Activated naive CD4-positive, alpha-beta T cell (primary cell): ENCODE data around the gene HS3ST5.
"Not testable (repeated sequence)": the region's sequence is repeated elsewhere in the genome, so short reads cannot be mapped to it uniquely, and the experiment has no call there.

Experiments
- DNase-seq, 4 experiments: peaks; one replicate each; lab custom pipeline; 2025; lab: John Stamatoyannopoulos, UW

Gene HS3ST5

DNA sequence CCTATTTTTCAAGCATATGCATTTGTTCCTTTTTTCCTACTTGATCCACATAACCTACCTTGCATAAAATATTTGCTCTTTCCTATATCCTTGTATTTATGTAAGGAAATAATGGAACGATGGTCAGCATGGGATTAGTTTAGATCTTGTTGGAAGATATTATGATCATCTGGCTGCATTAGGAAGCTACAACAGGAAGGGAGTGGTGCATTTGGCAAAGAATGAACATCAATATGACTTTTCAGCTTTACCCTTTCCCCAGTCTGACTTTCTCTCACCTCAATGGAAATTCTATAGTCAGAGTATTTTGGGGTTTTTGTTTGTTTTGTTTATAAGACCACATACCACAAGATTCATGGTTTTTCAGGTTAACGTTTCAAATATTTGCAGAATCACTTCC, 66.0 kb downstream of the HS3ST5 start:
- no peak for DNase-seq

DNA sequence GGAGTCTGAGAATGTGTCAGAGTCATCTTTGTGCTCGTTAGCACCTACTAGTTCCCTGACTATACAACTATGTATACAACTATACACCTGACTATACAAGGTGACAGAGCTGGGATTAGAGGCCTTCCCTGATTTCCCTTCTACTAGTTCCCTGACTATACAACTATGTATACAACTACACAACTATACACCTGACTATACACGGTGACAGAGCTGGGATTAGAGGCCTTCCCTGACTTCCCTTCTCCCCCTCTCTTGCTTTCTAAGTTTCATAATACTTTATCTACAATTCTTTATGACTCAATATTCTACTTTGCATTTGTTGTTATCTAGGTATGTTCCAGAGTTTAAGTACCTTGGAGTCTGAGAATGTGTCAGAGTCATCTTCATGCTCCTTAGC, 68.0 kb downstream of the HS3ST5 start:
- no peak for DNase-seq

DNA sequence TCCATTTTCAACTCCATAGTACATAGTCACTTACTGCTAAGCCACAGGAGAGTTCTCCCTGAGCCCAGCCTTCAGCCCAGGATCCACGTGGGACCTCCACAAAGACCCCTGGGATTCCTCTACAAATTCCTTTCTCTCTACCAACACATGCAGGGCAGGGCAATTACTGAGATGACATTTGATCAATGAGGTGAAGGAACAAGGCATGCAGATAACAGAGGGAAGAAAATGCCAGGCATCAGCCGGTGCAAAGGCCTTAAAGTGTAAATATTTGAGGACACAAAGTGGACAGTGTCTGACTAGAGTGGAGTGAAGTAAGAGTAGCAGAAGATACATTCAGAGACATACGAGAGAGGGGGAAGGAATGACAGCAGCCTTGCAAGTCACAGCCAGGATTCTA, 70.2 kb downstream of the HS3ST5 start:
- DNase-seq: no peak

DNA sequence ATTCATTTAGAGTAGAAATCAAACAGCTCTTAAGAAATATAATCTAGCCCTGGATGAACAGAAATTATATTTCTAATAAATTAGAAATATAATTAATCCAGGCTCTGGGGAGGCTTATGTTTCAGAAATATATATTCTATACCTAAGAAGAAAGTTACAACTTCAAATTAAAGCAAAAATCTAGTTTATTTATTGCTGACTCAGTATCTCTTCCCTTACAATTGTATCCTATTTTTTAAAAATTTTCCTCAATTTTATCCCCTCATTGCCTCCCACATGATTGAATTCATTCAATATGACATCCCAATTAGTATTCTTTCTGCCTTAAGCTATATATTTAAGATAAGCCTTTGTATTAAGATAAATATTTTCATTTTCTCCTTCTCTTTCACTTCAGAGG, 71.4 kb downstream of the HS3ST5 start:
- DNase-seq: no peak

DNA sequence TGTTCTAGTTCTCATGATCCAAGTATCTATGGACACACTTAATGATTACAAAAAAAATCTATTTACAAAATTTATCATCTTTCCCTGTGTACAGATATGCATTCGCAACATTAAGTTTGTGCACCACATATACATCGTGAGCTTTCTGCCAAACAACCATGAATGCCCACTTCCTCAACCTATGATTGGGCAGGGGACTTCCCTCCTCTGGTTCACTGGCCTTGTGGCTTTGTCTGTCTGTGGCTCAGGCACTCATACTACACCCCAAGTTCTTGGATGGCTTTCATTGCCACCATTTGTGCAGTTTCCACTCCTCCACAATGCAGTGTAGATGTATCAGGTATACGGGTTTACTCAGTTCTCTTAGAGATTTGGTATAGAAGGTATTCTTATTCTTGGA, 74.9 kb downstream of the HS3ST5 start:
- DNase-seq: no peak

DNA sequence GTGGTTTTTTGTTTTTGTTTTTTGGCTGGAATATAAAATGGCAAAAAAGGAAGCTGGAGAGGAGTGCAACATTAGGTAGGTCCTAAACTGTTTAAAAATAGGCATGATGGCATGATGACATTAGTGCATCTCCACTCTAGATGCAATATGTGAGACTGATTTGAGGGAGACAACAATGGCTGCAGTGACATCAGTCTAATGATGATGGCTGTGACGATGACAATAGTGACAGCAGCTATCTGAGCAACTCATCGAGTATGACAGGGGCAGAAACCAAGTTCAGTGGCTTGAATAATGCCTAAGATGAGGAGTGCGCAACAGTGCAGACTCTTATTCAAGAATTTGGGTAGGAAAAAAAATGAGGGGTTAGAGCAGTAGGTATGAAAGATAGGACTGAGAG, 82.0 kb downstream of the HS3ST5 start:
- no peak for DNase-seq

DNA sequence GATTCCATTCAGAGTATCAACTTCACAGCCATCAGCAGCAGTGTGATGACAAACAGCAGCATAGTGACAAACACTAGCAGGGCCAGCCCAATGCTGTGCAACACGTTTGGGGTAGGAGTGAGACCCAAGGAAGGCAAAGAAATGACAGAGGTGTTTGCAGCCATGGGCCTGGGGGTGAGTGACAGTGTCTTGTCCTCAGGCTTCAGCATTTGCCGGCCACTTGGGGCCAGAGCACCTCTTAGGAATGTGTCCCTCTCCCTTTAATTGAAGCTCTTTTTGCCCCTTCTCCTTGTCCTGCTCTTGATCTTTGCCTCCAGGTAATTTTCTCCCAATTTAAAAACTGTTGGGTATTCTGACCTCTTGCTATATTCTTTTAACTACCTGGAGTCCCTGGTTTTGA, 84.4 kb downstream of the HS3ST5 start:
- DNase-seq: no peak

DNA sequence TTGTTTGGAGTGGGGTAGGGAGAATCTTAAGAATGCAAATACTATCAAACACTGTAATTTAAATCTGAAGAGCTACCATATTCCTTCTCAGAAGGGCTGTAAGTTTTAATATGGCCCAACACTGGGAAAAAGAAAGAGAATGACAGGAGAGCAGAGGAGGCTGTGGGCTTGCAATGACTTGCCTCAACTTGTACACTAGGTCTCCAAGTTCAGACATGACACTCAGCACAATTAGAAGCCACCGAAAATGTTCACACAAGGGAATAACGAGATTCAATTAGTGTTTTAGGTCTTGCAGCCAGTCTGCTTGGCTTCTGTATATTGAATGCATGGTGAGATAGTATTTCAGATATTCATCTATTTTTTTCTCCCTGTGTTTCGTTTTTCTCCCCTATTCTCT, 89.4 kb downstream of the HS3ST5 start:
- DNase-seq: no peak

DNA sequence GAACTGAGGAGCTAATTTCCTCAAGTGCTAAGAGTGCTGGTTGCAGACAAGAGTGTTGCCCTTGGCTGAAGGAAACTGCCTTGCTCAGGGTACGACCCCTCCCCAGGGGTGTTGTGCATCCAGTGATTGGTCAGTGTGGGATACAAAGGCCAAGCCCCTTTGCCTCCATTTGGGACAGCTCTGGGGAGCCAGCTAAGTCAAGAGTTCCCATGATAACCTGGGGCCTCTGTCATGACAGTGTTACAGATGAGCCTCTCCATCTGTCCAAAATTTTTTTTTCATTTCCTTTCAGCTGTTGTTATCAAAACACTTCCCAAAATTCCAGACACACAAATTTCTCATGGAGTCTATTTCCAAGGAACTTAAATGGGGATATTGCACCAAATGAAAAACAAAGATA, 93.3 kb downstream of the HS3ST5 start:
- DNase-seq: no peak

DNA sequence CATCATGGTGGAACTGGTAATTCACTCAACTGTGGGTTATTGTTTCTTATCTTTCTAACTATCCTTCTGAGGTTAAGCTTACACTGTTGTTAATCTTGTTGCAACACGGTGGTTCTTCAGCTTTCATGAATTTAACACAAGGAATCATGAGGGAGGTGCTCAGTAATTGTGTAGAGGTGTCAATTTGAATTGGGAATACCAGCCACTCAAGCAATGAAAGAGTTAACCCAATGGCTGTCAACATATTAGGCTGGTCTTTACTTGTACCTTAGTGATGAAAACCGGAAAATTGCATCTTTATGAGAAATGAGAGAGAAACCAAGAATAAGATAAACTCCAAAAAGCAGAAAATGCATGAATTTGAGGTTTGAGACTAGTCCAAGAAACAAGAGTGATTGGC, 95.7 kb downstream of the HS3ST5 start:
- DNase-seq: no peak

DNA sequence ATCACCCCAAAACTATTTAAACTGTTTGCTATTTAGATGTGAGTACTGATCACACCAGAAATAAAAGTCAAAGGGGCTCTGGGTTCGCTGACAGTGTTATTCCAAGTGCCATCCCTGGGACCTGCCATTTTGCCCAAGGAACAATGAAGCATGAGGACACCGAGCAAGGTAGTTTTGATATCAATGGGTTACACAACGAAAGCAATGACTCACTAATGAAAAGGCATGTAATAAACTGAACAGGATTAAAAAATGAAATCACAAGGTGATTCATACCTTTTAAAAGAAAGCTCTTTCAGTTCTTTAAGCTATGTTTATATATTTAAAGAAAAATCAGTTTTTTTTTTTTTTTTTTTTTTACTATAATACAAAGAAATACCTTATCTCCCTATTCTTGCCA, 102.0 kb downstream of the HS3ST5 start:
- DNase-seq: no peak

DNA sequence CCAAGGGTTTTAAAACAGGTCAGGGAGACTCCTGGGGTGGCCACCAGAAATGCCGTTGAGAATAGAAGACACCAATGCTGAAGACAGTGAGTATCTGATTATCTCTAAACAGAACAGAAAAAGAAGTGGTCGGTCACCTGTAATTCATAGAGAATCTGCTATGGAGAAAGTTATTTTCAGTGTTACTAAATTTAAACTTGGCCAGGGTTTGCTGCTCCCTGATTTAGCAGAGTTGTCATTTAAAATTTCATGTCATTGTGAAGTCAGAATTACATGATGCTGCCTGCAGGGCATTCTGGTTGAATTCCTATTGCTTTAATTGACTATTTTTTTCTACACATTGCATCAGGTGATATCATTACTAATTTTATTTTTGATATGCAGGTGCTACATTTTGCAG, 114.1 kb downstream of the HS3ST5 start:
- DNase-seq: no peak

DNA sequence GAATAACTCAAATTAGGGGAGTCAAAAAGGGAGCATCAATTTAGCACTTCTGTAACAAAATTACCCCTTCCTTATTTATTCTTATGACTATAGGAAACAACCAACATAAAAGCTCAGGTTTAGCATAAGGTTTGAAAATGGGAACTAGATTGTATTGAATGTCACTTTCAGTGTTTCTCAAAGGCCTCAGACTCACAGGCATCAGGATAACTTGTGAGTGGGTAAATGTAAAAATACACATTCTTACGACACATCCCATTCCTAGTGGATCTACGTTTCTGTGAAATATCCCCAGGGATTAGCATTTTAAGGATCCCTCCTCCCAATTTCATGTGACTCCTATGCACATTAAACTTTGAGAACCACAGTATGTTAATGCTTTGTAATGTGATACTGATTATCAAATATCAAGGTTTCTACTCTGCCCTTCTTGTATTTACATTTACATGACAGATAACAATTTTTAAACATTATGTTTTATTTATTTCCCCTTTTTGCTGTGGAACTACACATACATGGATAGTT, 114.8 kb downstream of the HS3ST5 start:
- DNase-seq: no peak

DNA sequence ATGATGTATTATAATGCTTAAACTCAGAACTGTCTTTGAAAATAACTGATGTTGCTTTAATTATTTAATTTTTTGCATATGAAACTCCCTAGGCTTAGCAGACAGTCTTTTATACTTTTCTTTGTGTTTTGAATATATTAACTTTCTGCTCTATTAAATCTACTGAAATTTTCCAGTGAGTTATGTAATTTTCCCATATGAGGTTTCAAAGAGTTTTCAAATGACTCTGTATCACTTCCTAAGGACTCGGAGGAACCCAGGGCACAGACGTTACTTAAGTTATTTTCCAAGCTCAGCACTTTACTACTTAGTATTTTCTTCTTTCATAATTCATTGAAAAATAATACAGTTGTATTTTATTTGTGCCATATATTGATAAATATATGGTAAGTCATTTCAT, 122.6 kb downstream of the HS3ST5 start:
- DNase-seq: no peak

DNA sequence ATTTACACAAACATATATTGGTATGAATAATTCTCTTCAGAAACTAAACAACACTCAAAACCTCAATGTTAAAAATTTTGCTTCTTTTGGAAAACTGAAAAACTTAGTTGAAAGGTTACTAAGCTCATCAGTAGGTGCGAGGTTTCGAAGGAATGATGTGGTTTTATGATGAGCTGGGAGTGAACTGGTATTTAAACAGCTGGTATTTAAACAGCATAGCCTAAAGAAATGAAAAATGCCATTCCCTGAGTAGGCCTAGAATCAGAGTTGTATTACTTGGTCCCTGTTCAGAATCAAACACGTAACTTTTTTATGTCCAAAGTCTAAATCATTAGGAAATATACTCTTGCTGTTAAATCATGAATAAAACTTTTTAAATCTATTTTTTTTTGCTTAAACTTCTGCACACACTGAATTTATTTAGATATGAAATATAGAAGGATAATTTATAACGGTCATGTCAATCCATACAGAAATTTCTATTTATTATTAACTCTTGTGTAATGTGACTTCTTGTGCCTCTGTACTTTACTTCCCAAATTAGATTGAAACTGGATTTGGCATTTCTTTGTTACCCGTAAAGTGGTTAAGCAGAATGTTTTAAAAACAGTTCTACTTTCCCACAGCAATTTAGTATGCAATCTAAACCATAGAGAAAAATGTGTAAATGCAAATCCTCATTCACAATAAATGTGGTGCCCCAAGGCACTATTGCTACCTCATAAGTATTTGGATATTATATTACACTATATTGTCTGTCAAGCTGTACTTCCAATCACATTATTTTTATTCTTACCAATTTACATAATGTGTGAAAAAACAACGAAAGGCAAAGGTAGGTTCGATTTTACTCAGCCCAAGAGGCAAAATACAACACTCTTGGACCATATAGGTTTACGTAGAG, 124.1 kb downstream of the HS3ST5 start:
- no peak for DNase-seq

DNA sequence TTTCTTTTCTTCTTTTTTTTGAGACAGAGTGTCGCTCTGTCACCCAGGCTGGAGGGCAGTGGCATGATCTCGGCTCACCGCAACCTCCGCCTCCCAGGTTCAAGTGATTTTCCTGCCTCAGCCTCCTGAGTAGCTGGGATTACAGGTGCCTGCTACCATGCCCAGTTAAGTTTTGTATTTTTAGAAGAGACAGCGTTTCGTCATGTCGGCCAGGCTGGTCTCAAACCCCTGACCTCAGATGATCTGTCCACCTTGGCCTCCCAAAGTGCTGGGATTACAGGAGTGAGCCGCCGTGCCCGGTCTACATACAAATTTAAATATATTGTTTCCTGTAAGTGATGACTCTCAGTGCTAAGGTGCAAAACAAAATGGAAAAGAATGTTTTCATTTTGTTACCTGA, 124.8 kb downstream of the HS3ST5 start:
- not testable (repeated sequence) for DNase-seq

DNA sequence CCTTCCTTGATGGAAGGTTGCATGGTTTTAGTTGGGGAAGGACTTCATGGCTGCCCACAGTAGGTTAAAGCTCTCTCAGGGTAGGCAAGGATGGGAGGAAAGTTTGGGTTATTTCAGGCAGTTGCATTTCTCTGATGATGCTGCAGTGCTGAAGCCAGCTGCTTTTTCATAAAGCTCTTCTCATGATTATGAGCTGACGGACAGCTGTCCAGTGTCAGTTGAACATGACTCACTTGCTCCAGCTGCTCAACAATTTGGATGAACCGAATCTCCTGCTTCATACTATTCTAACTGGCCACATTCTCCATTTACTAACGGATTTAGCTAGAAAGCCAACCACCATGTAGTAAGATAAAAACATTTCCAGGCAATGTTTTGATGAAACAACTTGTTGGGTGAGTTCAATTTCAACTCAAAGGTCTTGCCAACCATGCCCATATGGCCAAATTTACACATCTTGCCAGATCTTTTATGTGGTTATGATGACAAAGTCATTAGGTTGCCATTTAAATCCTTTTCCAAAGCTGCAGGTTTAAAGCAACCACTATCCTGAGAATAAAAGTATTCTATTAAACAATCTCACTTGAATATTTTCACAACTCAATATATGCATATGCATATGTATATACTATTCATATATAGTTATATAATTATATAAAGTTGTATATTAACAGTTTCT, 125.9 kb downstream of the HS3ST5 start:
- DNase-seq: no peak

DNA sequence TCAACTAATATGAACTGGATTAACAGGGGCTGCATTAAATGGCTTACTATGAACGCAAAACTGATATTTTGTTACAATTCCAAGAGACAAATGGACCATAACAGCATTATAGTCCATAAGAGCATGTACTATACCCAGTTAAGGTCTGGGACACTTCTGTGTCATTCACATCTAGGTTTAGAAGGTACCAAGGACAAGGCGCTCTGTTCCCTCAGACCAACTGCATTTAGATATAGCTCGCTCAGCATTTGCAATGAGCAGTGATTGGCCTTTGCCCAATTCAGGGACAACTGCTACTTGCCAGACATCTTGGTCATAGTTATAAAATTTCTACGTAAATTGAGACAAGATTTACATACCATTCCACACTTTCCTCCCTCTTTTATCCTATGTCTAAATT, 132.4 kb downstream of the HS3ST5 start:
- no peak for DNase-seq

DNA sequence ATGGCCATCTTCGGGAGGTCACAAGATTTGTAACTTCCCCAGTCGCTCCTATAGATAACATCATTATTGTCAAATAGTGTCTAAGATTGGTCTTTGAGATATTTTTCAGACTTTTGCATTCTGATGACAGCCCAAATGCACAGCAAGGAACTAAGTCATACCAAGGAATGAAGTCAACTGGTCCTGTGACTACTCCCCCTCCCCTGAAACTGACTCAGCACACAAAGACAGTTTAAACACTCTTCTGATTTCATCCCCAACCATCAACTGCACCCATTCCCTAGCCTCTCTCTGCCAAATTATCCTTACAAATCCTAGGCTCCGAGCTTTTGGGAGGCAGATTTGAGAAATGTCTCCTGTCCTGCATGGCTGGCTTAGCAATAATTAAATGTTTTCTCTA, 139.4 kb downstream of the HS3ST5 start:
- DNase-seq: no peak

DNA sequence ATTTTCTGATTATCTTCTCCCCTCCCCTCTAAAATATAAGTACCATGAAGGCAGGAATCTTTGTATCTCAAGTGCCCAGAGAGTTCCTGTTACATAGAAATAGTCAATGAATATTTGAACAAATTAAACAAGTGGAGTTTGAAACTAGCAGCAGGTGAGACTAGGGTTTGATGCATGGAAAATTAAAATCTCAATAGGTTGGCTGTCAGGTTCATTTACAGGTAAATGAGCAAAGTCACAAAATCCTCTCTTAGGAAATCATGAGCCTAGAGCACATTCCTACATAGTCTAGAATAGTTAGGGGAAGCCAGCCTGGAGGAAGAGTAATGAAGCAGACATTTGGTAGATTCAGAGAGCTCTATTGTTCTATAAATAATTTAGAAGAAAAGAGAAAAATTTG, 140.4 kb downstream of the HS3ST5 start:
- no peak for DNase-seq

DNA sequence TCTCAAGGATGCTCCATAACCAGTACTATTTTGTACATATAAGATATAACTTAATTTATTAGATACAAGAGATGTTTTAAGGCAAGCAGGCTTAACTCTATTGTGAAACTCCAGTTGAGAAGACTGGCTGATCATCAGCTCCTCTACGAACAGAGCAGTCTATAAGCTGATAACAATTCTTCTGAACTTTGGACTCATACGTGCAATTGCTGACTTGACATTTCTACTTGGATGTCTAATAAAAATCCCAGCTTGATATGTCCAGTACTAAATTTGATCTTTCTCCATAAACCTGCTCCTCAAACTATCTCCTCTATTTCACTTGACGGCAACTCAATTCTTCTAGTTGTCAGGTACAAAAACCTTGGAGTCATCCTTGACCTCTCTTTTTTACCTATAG, 141.9 kb downstream of the HS3ST5 start:
- no peak for DNase-seq

DNA sequence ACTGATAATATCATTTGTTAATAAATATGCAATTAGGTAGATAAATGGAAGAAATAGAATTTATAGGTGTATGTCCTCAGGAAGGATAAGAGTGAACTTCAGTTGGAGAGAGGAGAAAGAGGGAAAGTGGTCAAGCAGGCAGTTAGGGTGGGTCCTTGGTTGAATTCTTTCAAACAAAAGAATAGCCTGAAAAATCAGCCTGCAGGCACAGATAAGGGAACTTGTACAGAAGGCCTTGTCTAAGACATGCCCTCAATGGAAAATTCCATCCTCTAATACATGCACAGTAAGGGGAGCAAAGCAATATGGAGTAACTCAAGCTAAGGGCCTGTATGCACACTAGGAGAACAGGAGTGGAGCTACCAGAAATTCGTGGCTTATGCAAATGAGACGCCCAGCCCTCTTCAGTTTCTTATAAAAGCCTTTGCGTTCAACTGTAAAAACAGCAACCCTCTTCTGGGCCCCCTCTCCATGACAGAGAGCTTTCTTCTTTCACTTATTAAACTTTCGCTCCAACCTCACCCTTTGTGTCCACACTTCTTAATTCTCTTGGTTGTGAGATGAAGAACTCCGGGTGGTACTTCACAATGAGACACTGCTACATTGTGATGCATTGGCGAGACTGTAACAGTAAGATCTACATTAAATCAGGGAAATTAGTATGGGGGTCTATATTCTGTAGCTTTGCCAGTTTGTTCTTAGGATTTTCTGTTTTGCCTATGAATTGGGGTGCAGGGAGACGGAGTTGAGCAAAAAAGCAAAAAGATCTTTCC, 147.0 kb downstream of the HS3ST5 start:
- DNase-seq: no peak

DNA sequence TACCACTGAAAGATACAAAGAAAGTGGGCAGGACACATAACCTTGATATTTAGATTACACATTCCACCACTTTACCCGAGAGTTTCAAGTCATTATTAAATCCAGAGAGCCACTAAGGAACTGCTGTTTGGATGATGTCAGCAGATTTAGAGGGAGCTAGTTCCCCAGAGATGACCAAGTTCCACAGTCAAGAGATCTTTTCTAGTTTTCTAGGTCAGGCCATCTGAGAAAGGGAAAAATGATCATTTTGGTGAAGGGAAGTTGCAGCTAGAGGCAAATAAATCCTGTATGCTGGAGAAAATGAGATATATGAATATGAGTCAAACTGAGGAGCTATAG, 147.8 kb downstream of the HS3ST5 start:
- no peak for DNase-seq
